NCI-H226 (cell line): ENCODE measurements around the gene GLRB.
"Not testable (repeated sequence)": the region's sequence is repeated elsewhere in the genome, so short reads cannot be mapped to it uniquely, and the experiment has no call there.

Source experiments
- DNase-seq: peaks from one replicate; pipeline ENCODE4 v3.0.0-alpha.2; 2015

GLRB gene

GRCh38 chr4:157128395-157128794 is 52.4 kb downstream of the GLRB start:
- peak; percentile 50 for DNase-seq

GRCh38 chr4:157141976-157142375 is 66.0 kb downstream of the GLRB start:
- no peak for DNase-seq

DNA sequence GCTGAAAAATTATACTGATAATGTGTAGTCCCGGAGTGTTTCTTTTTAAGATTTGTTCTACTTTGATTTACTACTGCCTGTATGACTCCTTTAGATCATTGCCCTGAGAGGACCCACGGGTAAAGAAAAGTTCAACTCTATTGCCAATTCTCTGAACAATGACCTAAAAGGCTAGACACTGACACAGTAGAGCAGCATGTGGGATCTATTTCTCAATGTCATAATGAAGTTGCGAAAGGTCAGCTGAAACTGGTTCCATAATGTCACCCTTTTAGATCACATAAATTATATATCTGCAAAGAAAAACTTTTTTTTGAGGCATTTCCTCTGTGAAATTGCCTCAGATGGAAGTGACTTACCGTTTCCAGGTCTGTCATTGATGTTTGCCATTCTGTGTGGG is 67.4 kb downstream of the GLRB start:
- DNase-seq, result no peak

DNA sequence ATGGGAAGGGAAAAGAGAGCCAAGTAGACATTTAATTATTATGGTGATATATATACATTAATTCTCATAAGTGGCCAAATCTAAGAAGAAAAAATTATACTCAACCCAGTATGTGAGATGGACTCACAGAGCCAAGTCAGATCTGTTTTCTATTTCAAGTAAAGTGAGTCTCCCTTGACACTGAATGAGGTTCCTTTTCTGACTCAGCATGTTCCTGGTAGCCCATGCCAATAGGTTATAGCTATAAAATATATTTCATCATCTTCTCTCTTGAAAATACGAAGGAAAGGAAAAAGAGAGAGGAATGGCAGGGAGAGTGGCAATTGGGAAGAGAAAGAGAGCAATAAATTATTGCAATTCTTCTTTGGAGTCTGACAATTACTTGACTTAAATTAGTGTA is 75.8 kb downstream of the GLRB start:
- DNase-seq, result no peak

DNA sequence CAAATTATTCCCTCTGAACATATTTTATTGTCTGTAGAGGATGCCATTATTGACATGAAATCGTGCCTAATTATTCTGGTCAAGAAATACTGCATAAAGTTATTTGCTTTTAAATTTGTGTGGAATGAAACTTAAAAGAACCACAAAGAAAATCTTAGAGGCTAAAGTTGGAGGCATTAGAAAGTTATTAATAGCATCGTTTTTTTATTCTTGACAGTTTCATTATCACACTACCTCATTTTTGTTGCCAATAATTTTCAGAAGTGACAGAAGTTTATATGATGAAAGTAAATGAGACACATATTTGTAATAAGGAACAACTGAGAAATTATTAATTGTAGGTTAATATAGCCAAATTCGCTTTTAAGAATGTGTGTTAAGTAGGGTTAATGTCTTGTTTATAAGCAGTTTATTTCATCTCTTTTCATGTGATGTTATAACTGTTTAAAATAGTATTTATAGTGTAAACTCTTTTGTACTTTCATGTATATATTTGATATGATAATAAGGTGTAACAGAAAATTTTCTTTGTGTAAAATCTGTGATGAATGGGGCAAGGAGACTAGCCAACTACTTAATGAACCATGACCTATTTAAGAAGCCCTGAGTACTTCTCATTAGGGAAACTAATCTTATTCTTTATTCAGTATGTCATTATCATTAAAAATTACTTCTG is 90.1 kb downstream of the GLRB start:
- DNase-seq, result no peak

- no peak for DNase-seq
Observed at GRCh38 chr4:157170321-157170720, 94.4 kb downstream of the GLRB start.

DNA sequence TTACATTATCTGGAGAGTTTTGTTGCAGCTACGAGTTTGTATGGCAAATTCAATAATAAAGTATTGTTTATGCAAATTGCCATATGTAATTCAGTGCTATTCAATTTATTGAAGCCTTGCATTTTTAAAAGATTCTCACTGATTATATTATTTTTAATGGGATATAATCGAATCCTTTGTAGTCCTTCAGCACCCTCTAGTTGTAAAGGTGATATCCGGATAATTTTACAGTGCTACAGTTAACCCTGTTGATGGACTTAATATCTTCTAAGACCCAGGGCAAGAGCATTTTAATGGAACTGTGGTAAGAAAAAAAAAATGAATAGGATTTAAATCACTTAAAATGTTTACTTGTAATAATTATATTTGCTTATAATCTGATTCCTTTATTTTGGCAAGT is 96.1 kb downstream of the GLRB start:
- DNase-seq, result no peak

GRCh38 chr4:157180268-157180667 is 104.3 kb downstream of the GLRB start:
- DNase-seq, result not testable (repeated sequence)

DNA sequence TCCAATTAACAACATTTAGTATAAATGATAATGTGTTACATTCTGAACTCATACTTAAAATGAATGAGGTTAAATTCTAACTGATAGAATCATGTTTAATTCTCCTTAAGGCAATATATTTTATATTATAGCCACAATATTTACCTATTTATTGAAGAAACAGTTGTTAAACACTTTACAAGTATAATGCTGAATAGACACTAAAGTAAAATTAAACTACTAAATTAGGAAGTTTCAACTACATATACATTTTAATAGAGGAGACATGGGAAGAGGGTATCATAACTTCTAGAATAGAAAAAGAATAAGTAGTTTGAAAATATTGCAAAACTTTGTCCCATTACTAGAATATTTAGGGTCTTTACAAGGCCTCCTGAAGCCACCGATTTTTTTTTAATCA is 108.3 kb downstream of the GLRB start:
- DNase-seq, result no peak

DNA sequence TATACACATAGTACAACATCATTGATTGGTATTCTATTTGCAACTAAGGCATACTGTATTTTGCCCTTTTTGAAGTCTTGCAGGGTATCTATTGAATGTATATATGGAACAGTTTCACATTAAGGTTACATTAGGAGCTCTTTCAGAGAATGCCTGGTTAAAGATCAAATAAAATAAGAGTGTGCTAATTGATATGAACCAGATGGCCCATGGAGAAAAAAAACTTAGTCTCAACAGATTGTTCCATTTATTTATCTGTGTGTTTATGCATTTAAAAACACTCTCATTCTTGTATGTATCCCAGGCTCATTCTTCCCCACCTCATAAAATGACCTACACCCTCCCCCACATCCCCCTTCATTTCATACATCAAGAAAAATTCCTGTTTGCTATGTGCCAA is 109.4 kb downstream of the GLRB start:
- DNase-seq, result no peak

- DNase-seq, result no peak
Observed at GRCh38 chr4:157195374-157195773, 119.4 kb downstream of the GLRB start.

GRCh38 chr4:157196046-157196445 is 120.1 kb downstream of the GLRB start:
- DNase-seq, result no peak

DNA sequence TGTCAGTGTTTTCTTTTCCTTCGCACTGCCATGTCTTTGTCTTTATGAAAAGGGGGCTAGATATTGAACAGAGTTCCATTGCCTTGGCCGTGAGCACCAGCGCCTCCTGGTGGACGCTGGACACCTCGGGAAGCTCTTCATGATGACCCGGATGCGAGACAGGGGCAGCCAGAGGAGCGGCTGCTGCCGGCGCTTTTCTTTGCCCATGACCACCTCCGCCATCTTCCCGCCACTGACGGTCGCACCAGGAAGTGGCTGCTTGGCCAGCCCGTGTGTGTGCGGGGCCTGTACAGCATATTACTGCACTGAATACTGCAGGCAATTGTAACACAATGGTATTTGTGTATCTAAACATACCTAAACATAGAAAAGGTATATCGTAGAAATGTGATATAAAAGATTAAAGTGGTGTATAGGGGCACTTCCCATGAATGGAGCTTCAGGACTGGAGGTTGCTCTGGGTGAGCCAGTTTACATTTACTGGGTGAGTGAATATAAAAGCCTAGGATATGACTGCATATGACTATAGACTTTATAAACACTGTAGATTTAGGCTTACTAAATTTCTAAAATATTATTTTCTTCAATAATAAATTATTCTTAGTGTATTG is 128.8 kb downstream of the GLRB start:
- DNase-seq, result no peak

DNA sequence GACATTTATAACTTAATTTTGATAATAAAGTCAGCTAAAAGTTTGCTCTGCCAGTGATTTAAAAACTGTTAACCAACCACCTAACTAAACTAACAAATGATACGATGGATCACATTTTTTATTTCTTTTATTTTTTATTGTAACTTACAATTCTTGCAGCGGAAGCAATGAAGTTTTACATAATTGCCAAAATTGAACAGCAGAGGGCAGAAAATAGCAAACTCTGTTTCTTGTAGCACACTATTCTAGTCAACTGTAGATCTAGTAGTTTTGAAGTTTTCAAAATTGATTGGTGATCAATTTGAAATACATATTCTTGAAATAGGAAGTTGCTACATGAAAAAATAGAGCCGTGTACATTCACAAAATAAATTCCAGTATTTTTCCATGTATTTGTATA is 141.8 kb downstream of the GLRB start:
- DNase-seq, result peak; percentile 3

DNA sequence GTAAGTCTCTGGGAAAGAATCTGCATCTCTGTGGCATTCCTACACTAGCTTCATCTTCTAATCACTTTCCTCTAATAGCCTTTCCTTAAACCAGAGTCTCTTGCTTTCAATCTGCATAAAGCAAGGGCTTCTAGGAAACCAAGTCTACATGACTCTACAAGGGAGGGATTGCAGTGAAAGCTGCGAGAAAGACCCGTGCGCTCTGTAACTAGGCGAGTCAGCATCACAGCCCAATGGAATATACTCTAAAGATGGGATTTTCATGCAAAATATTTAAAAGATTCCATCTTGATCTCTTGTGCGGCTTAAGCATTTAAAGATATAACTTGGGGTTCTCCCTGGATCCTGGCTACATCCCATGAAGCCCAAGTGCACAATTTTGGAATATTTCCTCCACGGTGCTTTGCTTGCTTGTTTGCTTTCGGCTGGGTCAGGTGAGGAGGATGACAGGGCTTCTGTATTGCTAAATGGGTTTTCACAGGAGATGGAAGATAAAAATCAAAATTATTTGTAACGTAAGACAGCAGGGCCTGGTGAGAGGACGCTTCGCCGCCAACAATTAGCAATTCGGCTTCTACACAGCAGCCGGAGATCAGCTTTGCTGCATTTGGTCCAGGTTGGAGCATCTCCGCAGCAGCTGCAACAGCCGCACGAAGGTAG is 143.9 kb downstream of the GLRB start:
- no peak for DNase-seq

DNA sequence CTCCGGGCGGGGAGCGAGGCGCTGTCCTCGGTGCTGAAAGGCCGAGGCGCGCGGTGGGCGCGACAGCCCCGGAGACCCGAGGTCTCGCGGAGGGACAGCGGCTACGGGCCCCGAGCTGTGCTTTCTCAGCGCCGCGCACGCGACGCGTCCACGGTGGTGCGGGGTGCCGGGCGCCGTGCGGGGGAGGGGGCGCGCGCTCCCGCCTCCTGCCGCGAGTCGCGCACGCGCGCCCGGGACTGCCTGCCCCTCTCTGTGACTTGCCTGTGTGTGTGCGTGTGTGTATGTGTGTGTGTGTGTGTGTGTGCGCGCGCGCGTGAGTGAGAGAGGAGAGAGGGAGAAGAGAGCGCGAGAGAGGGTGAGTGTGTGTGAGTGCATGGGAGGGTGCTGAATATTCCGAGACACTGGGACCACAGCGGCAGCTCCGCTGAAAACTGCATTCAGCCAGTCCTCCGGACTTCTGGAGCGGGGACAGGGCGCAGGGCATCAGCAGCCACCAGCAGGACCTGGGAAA is 144.5 kb downstream of the GLRB start, which contains the start of gene GRIA2:
GRIA2 (plus strand) TSS at position 358 of the 511 bp plus-strand sequence. CDS start 315 bp downstream, outside the sequence.
- DNase-seq, result no peak

GRCh38 chr4:157221426-157221894 is 145.5 kb downstream of the GLRB start:
- DNase-seq, result no peak
